Measurements from ENCODE around the gene GRM1. TPM values are rescaled to one million over a fixed set of nuclear protein-coding genes. Genes with fewer than 3 reads are reported as not detected.

GRM1 gene
- total RNA-seq, 2 donors from 2014 or later, result not detected

DNA sequence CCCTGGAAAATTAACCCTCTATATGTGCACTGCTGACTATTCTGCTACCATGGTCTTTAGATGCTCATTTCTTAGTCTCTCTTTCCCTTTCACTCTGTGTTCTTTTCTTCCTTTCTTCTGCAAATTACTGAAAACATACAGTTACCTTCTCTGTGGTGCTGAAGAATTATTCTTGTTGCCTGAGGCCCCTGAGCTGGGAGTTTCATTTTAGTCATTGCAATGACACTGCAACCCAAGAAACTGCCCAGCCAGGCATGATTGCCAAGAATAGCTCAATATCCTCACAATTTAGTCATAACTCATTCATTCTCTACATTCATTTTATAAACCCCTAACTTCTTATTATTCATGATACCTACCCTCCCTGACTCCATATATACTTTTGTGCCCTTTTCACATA, 269.0 kb downstream of the GRM1 start:
- DNase-seq, result no peak
- ATAC-seq, result no peak
- intact Hi-C loops (cut with DNase I, micrococcal nuclease), result no loop called here

DNA sequence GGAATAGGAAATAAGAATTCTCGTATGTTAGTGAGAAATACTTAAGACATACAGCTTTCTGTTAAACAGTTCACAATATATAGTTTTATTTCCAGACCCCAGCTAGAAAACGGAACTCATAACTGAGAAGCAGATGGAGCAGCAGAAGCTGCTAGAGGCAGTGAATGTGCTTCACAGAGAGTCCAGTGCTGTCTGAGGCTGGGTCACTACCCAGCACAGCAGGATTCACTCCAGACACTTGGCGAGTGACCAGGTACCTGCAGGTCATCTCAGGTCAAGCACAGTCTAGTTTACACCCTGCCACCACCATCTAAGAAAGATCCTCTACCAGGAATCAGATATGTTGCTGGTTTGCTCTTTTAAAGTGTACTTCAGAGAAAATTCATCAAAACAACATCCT, 271.7 kb downstream of the GRM1 start:
- DNase-seq (no peak), ATAC-seq (no peak)
- intact Hi-C loops (cut with DNase I, micrococcal nuclease), result no loop called here

DNA sequence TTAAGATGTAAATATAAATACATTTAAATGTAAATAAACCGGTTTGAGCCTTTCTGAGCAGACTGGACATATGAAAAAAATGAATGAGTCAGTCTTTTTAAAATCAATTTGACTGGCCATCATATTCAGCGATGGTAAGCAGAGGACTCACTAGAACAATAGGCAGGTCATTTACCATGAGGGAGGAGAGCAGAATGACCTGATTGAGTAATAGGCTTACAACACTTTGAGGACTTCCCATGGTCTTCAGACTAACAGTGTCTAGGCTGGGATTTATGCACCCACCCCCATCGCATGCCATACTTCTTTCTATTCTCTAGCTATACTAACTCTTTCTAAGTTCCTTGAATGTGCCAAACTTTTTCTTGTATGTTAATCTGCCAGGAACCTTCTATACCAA, 272.9 kb downstream of the GRM1 start:
- no peak for ATAC-seq
- DNase-seq, result no peak
- intact Hi-C loops (cut with DNase I, micrococcal nuclease), result no loop called here

DNA sequence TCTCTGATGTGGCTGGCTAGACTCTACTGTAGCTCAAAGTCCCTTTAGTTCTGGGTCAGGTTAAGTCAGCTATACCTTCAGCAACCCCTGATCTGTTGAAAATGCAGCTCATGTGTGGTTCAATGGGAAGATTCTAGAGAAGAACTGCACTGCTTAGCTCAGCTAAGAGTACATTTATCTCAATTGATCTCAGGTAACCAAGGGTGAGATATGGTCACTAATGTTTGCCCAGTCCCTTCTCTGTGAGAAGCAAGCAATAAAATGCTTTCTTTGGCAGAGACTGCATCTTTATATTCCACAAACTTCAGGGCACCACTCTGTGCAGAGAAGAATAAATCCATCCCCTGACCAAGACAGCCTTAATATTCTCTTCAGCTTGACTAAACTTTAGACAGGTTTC, 274.1 kb downstream of the GRM1 start:
- DNase-seq, result no peak
- ATAC-seq, result no peak
- intact Hi-C loops (cut with DNase I, micrococcal nuclease), result no loop called here

DNA sequence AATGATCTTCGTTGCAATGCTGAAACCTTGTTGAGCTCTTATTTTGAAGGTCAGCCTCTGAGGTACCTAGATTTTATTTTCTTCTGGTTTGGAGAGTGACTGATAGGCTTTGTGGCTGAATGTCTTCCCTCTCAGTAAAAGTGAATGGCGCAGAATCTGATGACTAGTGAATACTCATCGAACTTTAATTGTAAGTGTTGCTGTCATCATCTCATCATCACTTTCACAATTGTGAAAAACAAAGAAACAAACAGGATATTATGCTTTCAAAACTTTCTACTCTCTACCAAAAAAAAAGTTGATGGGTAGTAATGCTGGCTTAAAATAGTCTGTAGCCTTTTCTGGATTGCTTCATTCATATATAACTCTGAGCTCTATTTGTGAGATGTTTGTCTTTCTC, 275.3 kb downstream of the GRM1 start:
- ATAC-seq (no peak), DNase-seq (no peak)
- intact Hi-C loops (cut with DNase I, micrococcal nuclease), result no loop called here

DNA sequence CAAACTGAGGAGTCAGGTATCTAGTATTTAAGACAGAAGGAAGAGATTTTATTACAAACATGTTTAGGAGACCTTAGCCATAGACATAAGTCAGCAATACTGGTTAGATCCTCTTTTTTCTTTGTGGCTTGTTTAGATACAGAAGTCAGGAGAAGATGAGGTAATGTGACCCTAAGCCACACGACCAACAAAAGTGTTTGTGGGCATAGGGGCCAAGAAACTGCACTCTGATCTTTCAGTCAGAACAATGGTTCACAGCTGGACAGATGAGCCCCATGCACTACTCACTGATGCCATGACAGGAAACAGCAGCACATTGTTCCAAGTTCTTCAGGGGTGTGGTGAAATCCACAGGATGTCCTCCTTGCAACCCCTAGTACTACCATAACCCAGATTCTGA, 276.2 kb downstream of the GRM1 start:
- no peak for ATAC-seq
- no peak for DNase-seq
- intact Hi-C loops (cut with DNase I, micrococcal nuclease), result no loop called here

DNA sequence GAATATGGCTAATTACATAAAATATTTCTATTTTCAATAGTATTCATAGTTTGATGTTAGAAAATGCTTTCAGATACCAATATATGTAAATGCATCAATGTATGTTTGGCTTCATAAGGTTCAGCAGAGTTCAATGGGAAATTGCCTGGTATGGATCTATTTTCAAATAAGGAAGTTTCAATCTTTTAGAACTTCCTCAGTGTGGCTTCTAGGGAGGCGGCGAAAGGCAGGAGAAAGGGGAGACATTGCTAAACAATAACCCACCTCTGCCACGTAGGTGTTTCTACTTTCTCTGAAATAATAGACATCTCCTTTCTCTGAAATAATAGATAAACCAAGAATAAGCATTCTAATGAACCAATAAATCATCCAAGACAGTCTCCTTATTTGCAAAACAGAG, 277.1 kb downstream of the GRM1 start:
- intact Hi-C loops (cut with DNase I, micrococcal nuclease), result no loop called here
- ATAC-seq (no peak), DNase-seq (no peak)

DNA sequence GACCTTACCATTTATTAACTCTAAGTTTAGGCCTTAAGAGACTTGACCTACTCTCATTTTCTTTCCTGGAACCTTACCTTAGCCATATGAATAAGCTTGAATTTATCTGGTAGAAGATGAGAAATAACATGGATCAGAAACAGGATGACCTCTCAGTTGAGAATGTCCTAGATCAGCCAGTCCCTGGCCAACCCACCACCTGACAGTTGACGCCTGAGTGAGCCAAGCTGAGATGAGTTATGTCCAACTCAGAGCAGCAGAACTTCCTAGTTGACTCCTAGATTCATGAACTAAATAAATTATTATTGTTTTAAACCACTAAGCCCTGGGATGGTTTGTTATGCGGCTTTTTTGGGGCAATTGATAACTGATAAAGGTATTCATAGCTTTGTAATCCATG, 281.8 kb downstream of the GRM1 start:
- DNase-seq (no peak), ATAC-seq (no peak)
- intact Hi-C loops (cut with DNase I, micrococcal nuclease), result no loop called here

DNA sequence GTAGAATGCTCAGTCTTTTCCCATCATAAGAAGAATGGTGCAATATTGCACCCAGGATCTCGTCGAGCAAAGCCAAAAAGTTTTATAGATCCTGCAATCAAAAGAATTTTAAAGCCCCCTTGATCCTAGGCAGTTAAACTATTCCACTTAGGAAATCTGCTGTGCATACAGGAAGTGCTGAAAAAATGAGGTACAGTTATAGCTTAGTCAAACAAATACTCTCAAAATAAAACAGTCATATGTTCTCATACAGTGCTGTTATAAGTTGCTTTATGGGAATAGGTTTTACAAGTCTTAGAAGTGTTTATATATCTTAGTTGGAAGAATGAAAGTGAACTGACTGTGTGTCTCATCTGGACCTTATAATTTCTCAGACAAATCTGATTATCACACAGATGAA, 282.2 kb downstream of the GRM1 start:
- DNase-seq (no peak), ATAC-seq (peak; percentile 74)
- intact Hi-C loops (cut with DNase I, micrococcal nuclease), result no loop called here

DNA sequence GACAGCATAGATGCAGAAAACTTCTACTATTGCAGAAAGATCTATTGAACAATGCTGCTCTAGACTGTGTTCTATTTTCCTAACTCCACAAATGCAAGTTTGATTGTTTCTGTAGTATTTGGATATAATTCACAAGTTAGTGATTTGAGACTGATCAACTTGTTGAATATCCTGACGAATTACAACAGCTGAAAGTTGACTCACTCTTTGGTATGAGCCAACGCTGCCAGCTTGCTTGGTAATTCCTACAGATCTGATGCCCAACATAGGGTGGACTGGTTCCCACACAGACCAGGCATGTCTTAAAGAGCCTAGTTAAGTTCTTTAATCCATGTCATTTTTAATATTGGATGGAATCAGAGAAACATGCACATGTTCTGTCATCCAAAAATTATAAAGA, 283.7 kb downstream of the GRM1 start:
- ATAC-seq (no peak), DNase-seq (no peak)
- intact Hi-C loops (cut with DNase I, micrococcal nuclease), result no loop called here

DNA sequence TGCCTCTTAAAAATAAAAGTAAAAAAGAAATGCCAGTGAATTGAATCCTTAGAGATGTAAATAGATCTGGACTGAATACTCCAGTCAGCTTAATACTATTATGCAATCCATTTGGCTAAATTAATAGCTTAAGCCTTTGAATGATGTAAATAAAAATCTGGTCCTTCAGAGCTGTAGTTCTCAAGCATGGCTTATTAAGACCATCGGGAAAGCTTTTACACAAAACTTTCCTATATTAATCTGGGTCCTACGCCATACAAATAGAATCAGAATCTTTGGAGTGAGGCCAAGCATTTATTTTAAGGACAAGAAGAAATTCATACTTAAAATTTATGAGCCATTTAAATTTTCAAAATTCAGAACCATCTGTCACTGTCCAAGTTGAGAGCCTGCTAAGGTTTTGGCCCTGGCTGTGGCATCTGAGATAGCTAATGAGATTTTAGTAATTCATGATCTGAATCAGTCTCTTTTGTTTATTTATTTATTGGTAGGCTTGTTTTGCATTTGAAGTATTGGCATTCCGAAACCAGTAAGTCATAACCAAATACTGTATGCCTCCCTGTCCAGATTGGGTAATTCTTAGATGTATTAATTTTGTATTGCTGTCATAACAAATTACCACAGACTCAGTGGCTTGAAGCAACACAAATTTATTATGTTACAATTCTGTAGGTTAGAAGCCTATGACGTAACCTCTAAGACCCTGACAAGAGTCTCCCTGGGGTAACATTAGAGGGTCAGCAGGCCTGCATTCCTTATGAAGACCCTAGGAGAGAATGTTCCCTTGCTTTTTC, 286.7 kb downstream of the GRM1 start:
- DNase-seq (no peak), ATAC-seq (no peak)
- intact Hi-C loops (cut with DNase I, micrococcal nuclease), result no loop called here

DNA sequence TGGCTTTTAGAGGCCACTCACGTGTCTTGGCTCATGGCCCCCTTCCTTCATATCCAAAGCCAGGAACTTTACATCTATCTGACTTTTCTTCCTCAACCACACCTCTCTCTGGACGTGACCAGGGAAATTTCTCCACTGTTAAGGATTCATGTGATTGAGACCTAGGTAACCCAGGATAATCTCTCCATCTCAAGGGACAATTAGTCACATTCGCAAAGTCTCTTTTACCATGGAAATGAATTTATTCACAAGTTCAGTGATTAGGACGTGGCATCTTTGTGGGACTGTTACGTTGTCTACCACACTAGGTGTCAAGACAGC, 287.3 kb downstream of the GRM1 start:
- intact Hi-C loops (cut with DNase I, micrococcal nuclease), result no loop called here
- ATAC-seq, result no peak

DNA sequence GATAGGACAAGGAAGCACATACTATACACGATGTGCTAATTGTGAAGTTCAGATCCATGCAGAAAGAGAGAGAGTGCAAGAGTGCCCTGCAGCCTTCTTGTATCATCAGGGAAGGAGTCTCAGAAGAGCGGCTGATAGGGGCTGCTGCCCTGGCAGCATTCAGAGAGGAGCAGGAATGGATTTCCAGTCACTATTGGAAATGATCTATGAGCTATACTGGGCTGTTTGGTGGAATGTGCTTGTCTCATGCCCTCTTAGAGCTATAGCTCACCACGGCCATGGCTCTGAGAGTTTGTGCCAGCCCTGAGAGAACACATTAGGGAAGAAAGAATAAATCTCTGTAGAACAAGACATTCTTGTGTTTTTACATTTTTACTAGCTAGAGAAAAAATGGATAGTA, 302.2 kb downstream of the GRM1 start:
- DNase-seq, result no peak
- intact Hi-C loops (cut with DNase I, micrococcal nuclease), result no loop called here
- ATAC-seq, result no peak

More for the DNA sequence above, 287.3 kb downstream of the GRM1 start:
- DNase-seq, result no peak

DNA sequence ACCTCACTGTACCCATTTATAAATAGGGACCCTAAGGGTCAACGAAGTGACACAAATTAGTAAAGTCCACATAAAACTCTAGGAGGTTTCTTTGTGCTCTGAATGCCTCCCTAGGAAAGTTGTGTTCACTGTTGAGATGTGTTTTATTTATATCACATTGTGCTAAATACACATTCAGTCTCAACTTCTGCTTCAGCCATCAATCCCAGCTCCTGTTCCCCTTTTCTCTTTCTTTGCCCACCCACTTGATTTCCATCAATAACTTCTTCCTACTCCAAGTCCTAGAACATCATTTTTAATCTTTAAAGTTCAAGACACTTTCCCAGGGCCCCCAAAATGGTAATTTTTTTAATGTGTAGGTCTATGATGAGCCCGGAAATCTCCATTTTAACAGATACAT, 306.5 kb downstream of the GRM1 start:
- intact Hi-C loops (cut with DNase I, micrococcal nuclease), result no loop called here
- ATAC-seq, result no peak
- no peak for DNase-seq

DNA sequence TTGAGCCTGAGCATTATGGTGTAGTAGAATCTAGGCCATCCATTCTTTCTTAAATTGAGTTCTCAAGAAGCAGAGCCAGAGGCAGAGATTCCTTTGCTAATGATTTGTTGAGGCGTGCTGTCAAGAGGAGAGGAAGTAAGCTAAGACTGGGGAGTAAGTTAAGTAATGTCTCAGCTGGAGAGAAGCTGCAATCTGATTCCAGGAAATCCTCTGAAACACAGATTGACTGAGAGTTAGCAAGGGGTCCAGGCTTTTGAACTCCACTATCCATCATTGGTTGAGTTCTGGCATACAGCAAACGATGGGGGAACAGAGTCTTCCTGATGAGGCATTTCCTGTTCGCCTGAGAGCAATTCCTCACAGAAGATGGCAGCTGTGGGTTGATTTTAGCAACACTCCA, 307.3 kb downstream of the GRM1 start:
- intact Hi-C loops (cut with DNase I, micrococcal nuclease), result no loop called here
- ATAC-seq (no peak), DNase-seq (no peak)

DNA sequence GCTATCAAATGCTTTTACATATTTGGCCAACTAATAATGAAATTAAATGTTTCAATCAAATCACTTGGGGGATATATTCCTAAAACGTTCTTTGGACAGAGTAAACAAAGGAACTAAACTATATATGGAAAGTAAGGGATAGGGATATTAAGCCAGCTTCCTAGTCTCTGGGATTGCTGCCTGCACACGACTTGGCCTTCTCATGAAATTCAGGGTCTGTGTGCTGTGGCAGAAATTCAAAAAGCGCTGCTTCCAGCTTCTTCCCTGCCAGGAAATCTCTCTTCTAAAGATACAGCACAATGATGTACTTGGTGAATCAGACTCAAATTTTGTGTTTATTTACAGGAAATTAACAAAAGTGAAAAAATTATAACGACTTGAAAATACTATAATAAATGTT, 308.5 kb downstream of the GRM1 start:
- no peak for DNase-seq
- intact Hi-C loops (cut with DNase I, micrococcal nuclease), result no loop called here
- no peak for ATAC-seq

DNA sequence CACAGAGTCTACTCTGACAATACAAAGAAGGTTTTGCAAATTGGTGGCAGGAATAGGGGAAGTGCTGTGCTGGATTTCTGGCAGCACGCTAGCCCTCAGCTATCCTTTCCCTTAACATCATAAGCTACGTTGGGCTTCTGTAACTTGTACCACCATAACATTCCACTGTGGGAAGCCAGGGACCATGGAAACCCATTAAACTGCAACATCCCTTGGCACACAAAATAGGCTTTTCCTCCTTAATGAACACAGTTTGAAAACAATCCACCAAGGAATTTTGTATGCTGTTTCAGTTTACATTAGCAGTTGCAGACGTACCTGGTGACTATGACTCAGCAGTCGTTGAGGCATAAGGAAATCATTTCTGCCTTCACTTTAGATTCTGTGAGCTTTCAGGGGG, 310.9 kb downstream of the GRM1 start:
- intact Hi-C loops (cut with DNase I, micrococcal nuclease), result no loop called here
- DNase-seq (no peak), ATAC-seq (no peak)

DNA sequence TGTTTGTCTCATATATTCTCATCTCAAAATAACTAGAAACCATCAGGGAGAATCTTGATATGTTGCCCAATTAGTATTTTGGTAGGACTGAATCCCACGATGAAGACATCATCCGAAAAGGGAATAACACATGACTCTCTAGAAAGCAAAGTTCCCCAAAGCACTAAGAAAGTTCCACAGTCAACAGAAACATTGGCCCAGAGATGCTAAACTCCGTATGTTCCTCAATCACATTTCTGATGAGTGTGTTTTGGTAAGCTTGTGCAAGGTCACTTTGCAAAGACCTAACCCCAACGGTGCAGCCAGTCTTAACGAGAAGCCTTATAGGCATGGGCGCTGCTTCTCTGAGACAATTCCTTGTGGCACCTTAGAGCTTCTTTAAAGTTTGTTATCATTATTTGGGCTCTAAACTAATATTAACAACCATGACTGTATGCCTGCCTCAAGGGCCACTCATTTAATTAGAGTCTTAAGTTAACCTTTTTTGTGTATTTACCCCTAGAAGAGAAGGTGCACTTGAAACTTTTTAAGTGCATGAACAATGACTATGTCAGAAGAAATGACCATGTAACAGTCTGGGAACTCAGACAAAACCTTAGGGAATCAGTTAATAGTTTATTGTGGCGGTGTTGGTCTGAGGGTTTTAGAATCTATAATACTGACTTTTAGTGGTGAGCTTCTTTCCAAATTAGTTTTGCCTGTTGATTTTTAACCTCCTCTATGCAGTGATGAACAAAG, 312.8 kb downstream of the GRM1 start:
- DNase-seq (no peak), ATAC-seq (no peak)
- intact Hi-C loops (cut with DNase I, micrococcal nuclease), result no loop called here

DNA sequence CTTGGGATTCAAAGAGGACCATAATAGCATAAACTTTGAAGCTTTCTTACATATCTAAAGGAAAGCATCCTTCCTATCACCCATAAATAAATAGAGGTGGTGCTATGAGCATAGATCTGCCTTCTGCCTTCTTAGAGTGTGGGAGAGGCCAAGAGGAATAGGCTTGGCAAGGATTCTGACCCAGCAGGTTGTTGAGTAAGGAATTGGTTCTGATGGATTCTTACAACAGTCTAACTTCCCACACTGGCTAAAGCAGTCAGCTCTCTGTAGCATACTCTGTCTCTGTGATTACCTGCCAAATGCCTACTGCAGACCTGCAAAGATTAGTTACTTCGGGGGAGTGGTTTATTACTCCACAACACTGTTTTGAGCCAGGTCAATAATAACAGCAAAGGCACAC, 316.7 kb downstream of the GRM1 start:
- intact Hi-C loops (cut with DNase I, micrococcal nuclease), result no loop called here
- ATAC-seq (no peak), DNase-seq (no peak)

DNA sequence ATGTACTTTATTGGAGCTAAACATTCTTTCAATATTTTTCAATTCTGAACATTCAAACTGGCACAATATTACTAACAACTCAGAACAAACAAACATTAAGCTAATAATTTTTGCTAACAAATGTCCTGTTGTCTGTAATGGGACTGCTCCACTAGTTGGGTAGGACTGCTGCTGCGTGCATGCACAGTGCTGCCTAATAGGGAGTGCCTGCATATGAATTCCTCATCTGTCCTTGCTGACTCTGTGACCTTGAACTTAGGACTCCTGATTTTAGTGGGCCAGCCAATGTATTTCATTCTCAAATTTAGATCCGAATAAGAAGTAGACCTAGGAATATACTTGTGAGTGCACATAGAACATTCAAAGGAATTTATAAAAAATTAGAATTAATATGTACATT, 318.2 kb downstream of the GRM1 start:
- ATAC-seq, result no peak
- intact Hi-C loops (cut with DNase I, micrococcal nuclease), result no loop called here

DNA sequence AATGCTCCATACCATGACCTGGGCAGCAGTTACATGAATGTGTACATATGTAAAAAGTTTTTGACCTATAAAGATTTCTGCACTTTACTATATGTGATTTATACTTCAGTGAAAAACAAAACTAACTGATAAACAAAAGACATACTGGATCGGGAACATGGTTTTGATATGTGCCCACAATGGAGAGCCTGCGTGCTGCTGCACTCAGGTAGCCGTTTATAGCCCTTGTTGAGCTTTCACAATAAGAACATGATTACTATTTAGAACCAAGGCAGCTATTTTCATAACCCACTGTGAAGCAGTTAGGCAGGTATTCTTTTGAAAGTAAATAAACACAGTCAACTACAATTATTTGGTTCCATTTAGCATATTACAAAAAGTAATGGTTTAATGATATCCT, 318.8 kb downstream of the GRM1 start:
- intact Hi-C loops (cut with DNase I, micrococcal nuclease), result no loop called here

More for the DNA sequence above, 318.2 kb downstream of the GRM1 start:
- DNase-seq, result no peak

More for the DNA sequence above, 318.8 kb downstream of the GRM1 start:
- no peak for ATAC-seq
- DNase-seq, result no peak
